ENCODE data around the gene DEAF1. TPM values are rescaled to one million over a fixed set of nuclear protein-coding genes. Genes with fewer than 3 reads are reported as not detected.

Gene DEAF1
- total and polyA plus RNA-seq, 9 of the 15 experiments (the other 6 are each of a cell fraction or from before 2014, with no cell fraction given): 2.0 to 69.1 (median 26.8) TPM

- DNase-seq (ENCODE audit: extremely low read depth in 1 of 4, low spot score in 3 of 4) (no peak), FAIRE-seq (no peak), ATAC-seq (no peak)
- Histone ChIP-seq H3K4me3 (no peak overlapping the region), H3K27ac (ENCODE audit: extremely low read depth, low read depth, low read length) (peak overlapping the region; percentile 56; the same call in 1 of the 3 replicates), H3K4me2 (ENCODE audit: insufficient read depth, low read length) (no peak overlapping the region), H3K9me1 (ENCODE audit: control insufficient read depth, insufficient read depth, low read length) (peaks cover 1% of the 10 kb centered on the region), H3K9ac (ENCODE audit: insufficient read depth in 1 of 2, low read depth in 2 of 2, low read length in 2 of 2) (peak overlapping the region in 1 of 2 experiments; percentile 75; a peak in 1 of 4 replicates), H3K27me3 (ENCODE audit: control insufficient read depth in 2 of 2, insufficient read depth in 2 of 2, low read length in 2 of 2) (no peaks in the 10 kb centered on the region), H3K36me3 (ENCODE audit: control insufficient read depth, insufficient read depth, low read length) (peaks cover 83% of the 10 kb centered on the region; the same call in 2 of the 3 replicates), H3K79me2 (ENCODE audit: control insufficient read depth, insufficient read depth, low read length) (peaks cover 9% of the 10 kb centered on the region; the same call in 1 of the 3 replicates), H4K20me1 (replicated peaks; ENCODE audit: control insufficient read depth, insufficient read depth, low read length) (peaks cover 17% of the 10 kb centered on the region), H3K9me3 (replicated peaks; ENCODE audit: control insufficient read depth, insufficient read depth, low read depth, low read length) (no peaks in the 10 kb centered on the region), H3K4me1 (replicated peaks in 1 of 2; ENCODE audit: control insufficient read depth in 2 of 2, insufficient read depth in 2 of 2, low read length in 2 of 2) (peaks cover 8 to 76% of the 10 kb centered on the region in 2 experiments), H2AFZ (ENCODE audit: low read depth, low read length) (no peak overlapping the region)
- in situ Hi-C loops (cut with MboI): no loop called here
- ChIA-PET POLR2A (interaction anchor here (0.8 kb wide), 1 partner anchor 28 kb away, joined by 3 read pairs; no protein-coding TSS in a partner anchor), CTCF (ENCODE audit: low intra/inter-chr PET ratio) (no interaction called here)
- 85% methylated on average over 6 of the region's 10 CpGs for WGBS (ENCODE audit: insufficient coverage, low coverage, missing lambda C conversion rate)
- TF ChIP-seq XRCC4 (IDR thresholded peaks at IDR 0.05; ENCODE audit: extremely low read depth, insufficient read depth, insufficient read length) (no peak), RUNX1 (IDR thresholded peaks at IDR 0.05; ENCODE audit: low read depth) (no peak), ZNF436 (CRISPR knock-in tag; IDR thresholded peaks at IDR 0.05) (no peak), ZNF311 (CRISPR knock-in tag; IDR thresholded peaks at IDR 0.05) (no peak), MEF2A (IDR thresholded peaks at IDR 0.05; ENCODE audit: control insufficient read depth, low read depth, low read length) (no peak), TFAP4 (CRISPR knock-in tag; IDR thresholded peaks at IDR 0.05; ENCODE audit: borderline replicate concordance) (peak; percentile 38; the same call in 1 of the 2 replicates), CBFB (CRISPR knock-in tag; IDR thresholded peaks at IDR 0.05) (peak; percentile 34; the same call in 1 of the 2 replicates), L3MBTL2 (IDR thresholded peaks at IDR 0.05) (0 out of 2 replicates have a peak, but pooled peaks have one; percentile 42), POLR2G (IDR thresholded peaks at IDR 0.05; ENCODE audit: low read depth, low read length) (peak; percentile 43; the same call in 1 of the 2 replicates), JUNB (CRISPR knock-in tag; conservative IDR thresholded peaks at IDR 0.05) (no peak), ZFP1 (CRISPR knock-in tag; IDR thresholded peaks at IDR 0.05) (no peak), CREB1 (IDR thresholded peaks at IDR 0.05) (no peak), CREB1 (CRISPR knock-in tag; IDR thresholded peaks at IDR 0.05) (0 out of 2 replicates have a peak, but pooled peaks have one; percentile 28), SIRT6 (IDR thresholded peaks at IDR 0.05; ENCODE audit: low read depth, low read length) (no peak)
- TF ChIP-seq, protein P1, sequence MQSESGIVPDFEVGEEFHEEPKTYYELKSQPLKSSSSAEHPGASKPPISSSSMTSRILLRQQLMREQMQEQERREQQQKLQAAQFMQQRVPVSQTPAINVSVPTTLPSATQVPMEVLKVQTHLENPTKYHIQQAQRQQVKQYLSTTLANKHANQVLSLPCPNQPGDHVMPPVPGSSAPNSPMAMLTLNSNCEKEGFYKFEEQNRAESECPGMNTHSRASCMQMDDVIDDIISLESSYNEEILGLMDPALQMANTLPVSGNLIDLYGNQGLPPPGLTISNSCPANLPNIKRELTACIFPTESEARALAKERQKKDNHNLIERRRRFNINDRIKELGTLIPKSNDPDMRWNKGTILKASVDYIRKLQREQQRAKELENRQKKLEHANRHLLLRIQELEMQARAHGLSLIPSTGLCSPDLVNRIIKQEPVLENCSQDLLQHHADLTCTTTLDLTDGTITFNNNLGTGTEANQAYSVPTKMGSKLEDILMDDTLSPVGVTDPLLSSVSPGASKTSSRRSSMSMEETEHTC (IDR thresholded peaks at IDR 0.05): no peak
- TF ChIP-seq, protein P2, sequence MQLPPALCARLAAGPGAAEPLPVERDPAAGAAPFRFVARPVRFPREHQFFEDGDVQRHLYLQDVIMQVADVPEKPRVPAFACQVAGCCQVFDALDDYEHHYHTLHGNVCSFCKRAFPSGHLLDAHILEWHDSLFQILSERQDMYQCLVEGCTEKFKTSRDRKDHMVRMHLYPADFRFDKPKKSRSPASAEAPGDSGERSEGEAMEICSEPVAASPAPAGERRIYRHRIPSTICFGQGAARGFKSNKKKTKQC (CRISPR knock-in tag; IDR thresholded peaks at IDR 0.05): no peak
- no TSS peak for BruUV-seq (replicated peaks)
- intact Hi-C loops (cut with micrococcal nuclease): loop anchor here (10.0 kb wide), 1 partner anchor 58 kb away; no protein-coding TSS in a partner anchor
These were observed 82.1 kb downstream of the DEAF1 start for GRCh38 chr11:612961-613300.
